NOMO-1 treated with dmso at 0.1 percent for 144 hours (cell line): ENCODE results near the gene DDI1.
"Not testable (repeated sequence)": the region's sequence is repeated elsewhere in the genome, so short reads cannot be mapped to it uniquely, and the experiment has no call there.

Source experiments
- DNase-seq: peaks from one replicate; lab custom pipeline; 2025; ENCODE audit not compliant: unreplicated experiment; lab: John Stamatoyannopoulos, UW

The DDI1 gene

GRCh38 chr11:104036995-104037394, 555 bp downstream of the DDI1 start:
- no peak for DNase-seq

GRCh38 chr11:104041792-104042191, 5.4 kb downstream of the DDI1 start:
- no peak for DNase-seq

GRCh38 chr11:104043142-104043541, 6.7 kb downstream of the DDI1 start:
- no peak for DNase-seq

DNA sequence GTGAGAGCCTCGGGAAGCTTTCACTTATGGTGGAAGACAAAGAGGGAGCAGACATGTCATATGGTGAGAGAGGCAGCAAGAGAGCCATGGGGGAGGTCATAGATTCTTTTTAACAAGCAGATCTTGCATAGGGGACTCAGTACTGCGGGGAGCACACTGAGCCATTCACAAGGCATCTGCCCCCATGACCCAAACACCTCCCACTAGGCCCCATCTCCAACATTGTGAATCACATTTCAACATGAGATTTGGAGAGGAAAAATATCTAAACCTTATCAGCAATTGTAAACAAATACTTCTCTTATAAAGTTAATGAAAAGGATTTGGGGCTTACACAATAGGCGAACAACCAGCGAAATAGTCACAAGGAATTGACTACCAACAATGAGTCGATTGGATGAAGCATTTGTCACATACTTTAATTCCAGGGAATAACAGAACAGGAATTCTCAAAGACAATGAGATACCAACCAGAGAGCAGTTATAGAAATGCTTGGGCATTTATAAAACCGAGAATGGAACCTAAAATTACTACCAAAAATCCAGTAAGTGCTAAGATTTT, 7.3 kb downstream of the DDI1 start:
- no peak for DNase-seq

- no peak for DNase-seq
Observed at GRCh38 chr11:104046331-104046730, 9.9 kb downstream of the DDI1 start.

DNA sequence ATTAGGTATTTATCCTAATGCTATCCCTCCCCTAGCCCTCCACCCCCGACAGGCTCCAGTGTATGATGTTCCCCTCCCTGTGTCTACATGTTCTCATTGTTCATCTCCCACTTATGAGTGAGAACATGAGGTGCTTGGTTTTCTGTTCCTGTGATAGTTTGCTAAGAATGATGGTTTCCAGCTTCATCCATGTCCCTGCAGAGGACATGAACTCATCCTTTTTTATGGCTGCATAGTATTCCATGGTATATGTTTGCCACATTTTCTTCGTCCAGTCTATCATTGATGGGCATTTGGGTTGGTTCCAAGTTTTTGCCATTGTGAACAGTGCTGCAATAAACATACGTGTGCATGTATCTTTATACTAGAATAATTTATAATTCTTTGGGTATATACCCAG, 10.4 kb downstream of the DDI1 start:
- DNase-seq = not testable (repeated sequence)

DNA sequence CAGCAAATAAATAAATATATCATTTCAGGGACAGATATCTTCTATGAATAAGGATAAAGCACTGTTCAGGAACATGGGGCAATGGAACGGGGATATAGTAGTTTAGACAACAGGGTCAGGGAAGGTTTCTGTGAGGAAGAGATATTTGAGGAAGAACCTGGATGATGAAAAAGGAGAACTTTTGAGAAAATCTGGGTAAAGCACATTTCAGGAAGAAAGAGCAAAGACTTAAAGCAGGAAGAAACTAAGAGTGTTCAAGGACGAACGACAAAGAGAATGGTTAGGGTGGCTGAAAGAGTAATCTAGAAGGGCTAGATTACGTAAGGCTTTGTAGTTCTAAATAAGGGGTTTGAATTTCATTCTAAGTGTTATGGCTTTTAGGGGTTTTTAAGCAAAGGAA, 12.7 kb downstream of the DDI1 start:
- DNase-seq = no peak

GRCh38 chr11:104051778-104052177, 15.3 kb downstream of the DDI1 start:
- DNase-seq = no peak

DNA sequence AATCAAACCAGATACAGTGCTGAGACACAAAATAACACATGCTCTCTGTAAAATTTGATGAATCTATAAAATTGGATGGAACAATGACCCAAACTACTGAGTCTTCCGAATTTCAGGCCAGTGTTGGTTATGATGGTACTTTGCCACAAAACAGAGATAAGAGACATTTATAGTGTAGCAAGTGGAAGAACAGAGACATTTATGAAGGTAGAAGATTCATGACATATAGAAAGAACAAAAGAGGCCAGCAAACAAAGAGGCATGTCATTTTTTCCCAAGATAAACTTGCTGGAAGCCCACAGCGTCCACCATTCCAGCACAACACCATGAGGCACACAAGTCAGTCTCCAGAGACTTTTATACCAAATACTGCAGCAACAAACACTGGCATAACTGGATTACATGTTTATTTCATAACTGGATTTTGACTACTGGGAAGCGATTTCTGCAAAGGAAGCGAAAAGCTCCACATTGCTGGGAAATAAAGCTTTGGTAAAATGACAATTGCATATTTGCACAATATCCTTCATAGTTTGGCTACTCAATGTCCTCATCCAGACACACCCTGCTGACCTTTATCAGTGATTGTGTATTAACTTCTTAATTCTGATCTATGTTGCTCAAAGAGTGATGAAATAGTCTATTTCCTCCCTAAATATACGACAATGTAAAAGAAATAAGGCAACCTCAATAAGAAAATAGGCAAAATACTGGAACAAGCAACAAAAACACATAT, 17.5 kb downstream of the DDI1 start:
- DNase-seq = no peak

DNA sequence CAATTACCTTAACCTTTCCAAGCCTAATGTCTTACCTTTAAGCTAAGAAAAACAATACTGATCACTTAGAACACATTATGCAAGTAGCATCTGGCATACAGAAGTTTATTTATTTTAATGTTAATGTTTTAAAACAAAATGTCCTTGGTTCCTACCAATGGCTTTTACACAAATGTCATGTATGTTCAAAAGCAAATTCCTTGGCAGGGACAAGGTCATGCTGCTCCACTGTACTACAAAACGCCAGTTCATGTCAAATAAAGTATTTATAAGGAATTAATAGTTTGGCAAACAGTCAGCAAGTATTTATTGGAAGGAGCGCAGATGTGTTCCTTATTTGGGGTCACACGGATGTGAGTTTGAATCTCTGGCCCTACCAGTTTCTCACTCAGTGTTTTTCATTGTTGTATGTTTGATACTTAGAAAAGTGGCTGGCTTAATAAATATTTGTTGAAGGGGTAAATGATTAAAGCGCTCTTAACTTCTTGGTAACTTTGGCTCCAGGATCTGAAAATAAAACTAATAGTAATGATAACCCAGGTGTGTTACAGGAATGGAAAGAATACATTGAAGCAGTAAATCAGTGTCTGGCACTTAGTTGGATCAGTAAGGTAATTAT, 18.6 kb downstream of the DDI1 start:
- DNase-seq = no peak

GRCh38 chr11:104055596-104055995, 19.2 kb downstream of the DDI1 start:
- DNase-seq = no peak

DNA sequence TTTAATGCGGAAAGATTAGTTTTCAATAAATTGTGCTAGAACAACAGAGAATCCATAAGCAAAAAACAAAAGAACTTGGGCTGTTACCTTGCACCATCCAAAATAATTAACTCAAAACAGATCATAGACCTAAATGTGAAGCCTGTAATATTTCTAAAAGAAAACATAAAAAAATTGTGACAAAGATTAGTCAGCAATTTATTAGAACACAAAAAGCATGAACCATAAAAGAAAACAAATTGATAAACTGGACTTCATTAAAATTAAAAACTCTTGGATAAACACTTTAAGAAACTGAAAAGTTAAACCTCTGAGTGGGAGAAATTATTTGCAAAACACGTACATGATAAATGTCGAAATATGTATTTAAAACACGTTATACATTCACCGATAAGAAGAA, 21.5 kb downstream of the DDI1 start:
- DNase-seq = no peak

- no peak for DNase-seq
Observed at GRCh38 chr11:104058680-104059079, 22.2 kb downstream of the DDI1 start.

DNA sequence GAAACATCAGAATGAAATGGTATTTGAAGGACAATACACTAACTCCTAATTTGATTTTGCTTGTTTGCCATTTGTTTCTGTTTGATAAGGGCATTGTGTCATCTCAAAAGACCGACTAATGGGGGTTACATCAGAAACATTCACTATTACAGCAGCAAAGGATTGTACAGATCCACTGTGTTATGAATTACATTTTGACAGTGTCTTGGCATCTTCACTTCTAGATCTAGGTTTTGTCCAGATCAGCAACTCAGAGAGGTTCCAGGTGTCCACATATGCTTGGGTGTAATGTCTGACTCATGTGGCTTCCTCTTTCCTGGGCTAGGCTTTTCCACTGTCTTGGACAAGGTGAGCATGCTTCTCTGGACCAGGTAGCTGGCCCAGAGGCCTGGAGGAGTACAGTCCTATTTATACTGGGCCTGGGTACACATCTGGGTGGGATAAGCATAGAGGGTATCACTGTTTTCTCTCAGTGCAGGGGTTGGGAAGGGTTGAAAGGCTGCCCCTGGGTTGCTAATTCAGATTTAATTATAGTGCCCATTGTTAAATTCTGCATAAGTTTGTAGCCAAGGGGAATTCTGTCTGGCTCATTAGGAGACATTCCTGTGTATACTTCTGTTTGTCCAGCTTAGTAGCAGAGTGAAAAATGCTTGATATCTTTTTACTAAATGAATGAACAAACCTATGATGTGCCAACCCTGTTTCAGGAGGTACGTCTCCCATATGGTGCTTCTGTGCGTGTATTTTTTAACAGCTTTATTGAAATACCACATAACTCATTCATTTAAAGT, 23.8 kb downstream of the DDI1 start:
- no peak for DNase-seq

- DNase-seq = peak; percentile 56
Observed at GRCh38 chr11:104060820-104061219, 24.4 kb downstream of the DDI1 start.

GRCh38 chr11:104061853-104062521, 25.5 kb downstream of the DDI1 start:
- peak; percentile 67 for DNase-seq

GRCh38 chr11:104064034-104064630, 27.7 kb downstream of the DDI1 start:
- DNase-seq = no peak

DNA sequence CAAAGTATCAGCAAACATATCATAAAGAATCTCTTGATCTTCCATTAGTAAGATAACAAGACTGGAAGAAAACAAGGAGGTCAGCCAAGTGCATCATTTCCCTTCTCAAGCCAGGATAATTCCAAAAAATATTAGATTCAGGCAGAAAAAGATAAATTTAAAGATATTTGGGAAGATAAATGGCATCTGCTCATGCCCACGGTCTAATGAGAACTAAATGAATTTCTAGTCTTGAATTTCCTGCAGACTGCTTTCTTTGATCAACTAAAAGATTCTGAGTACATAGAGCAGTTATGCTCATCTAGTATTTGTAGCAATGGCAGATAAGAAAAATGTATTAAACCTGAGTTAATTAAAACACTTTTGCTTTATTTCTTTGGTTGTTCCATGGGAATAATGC, 31.1 kb downstream of the DDI1 start:
- no peak for DNase-seq

- peak; percentile 82 for DNase-seq
Observed at GRCh38 chr11:104073950-104074705, 37.7 kb downstream of the DDI1 start.

DNA sequence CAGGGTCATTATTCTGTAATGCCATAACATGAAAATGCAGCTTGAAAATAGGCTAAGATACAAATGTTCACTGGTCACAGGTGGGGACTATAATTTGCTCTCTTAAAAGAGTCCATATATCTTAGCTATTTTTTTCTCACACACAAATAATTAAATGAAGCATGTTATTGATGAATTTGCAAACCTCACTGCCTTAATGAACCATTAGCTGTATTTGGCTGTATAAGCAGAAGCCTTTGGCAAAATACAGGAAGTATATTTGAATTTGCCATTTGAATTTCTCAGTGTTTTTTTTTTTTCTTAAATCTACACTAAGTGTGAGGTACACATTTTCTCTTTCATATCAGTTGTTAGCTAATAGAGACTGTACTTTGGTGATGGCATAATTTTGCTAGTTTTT, 38.7 kb downstream of the DDI1 start:
- DNase-seq = no peak
